Ishikawa (cell line): ENCODE data around the gene PRSS27.

Source experiments
- CEBPB ChIP-seq: IDR thresholded peaks from 2 replicates; pipeline ENCODE4 v1.6.1; 2012
- CREB1 ChIP-seq: IDR thresholded peaks from 2 replicates; pipeline ENCODE4 v1.6.1; 2012; ENCODE audit warnings: low read depth
- EP300 ChIP-seq: IDR thresholded peaks from 2 replicates; pipeline ENCODE4 v1.6.1; 2012; ENCODE audit warnings: borderline replicate concordance
- RAD21 ChIP-seq: IDR thresholded peaks from 2 replicates; pipeline ENCODE4 v1.6.1; 2012; ENCODE audit warnings: low read depth
- REST ChIP-seq: IDR thresholded peaks from 2 replicates; pipeline ENCODE4 v1.6.1; 2012; ENCODE audit warnings: low read depth, mild to moderate bottlenecking
- TAF1 ChIP-seq: IDR thresholded peaks from 2 replicates; pipeline ENCODE4 v1.6.1; 2012; ENCODE audit warnings: low read depth, mild to moderate bottlenecking
- TCF12 ChIP-seq: IDR thresholded peaks from 2 replicates; pipeline ENCODE4 v1.6.1; 2012; ENCODE audit warnings: low read depth

- no peak for TF ChIP-seq CEBPB
- TF ChIP-seq TCF12, result no peak
- TF ChIP-seq TAF1, result no peak
- TF ChIP-seq EP300, result no peak
- TF ChIP-seq CREB1, result no peak
- TF ChIP-seq REST, result no peak
- no peak for TF ChIP-seq RAD21
These were observed 20.5 kb upstream of the PRSS27 start for GRCh38 chr16:2740476-2740875.
